ENCODE results near the gene ARHGEF17. TPM values are rescaled to one million over a fixed set of nuclear protein-coding genes. Genes with fewer than 3 reads are reported as not detected.
A peak's percentile ranks its signal among the peaks of the same experiment; 100 is the strongest.

Gene ARHGEF17
- total and polyA plus RNA-seq, 5 donors, result 34.0 to 53.8 (median 49.2) TPM

GRCh38 chr11:73335204-73335923 is 27.3 kb downstream of the ARHGEF17 start:
- DNase-seq, result peak; percentile 79 to 93 (median 90)
- H3K4me1 ChIP-seq (ENCODE audit: control insufficient read depth, insufficient read depth, low read length), result peaks cover 31% of the 10 kb centered on the region
- no peak overlapping the region for H3K4me3 ChIP-seq (ENCODE audit: low read length)

GRCh38 chr11:73337846-73338245 is 29.8 kb downstream of the ARHGEF17 start:
- DNase-seq, result no peak
- no peaks in the 10 kb centered on the region for H3K27me3 ChIP-seq (ENCODE audit: control insufficient read depth, insufficient read depth)
- intact Hi-C loops (cut with DNase I), result loop anchor here in 1 of 4 donors (2.0 kb wide), 1 partner anchor 31 kb away; no protein-coding TSS in a partner anchor
- no peaks in the 10 kb centered on the region for H3K9me3 ChIP-seq (ENCODE audit: control insufficient read depth, low read length)
- H3K4me3 ChIP-seq (ENCODE audit: low read length), result no peak overlapping the region
- ATAC-seq, result no peak
- peaks cover 19% of the 10 kb centered on the region for H3K4me1 ChIP-seq (ENCODE audit: control insufficient read depth, insufficient read depth, low read length)
- WGBS, result 91% methylated on average over 2 of the region's 2 CpGs
- H3K27ac ChIP-seq (ENCODE audit: low read length), result no peak overlapping the region

More at GRCh38 chr11:73335204-73335923, 27.3 kb downstream of the ARHGEF17 start:
- Histone ChIP-seq H3K27ac (ENCODE audit: low read length) (peak overlapping the region; percentile 91), H3K27me3 (ENCODE audit: control insufficient read depth, insufficient read depth) (no peaks in the 10 kb centered on the region), H3K9me3 (ENCODE audit: control insufficient read depth, low read length) (no peaks in the 10 kb centered on the region)
- intact Hi-C loops (cut with DNase I), result loop anchor here in 3 of 4 donors (1.0 to 2.0 kb wide), 3 partner anchors 27 to 29 kb away; partner anchors contain the start of gene ARHGEF17 (in 1 of the 3)
- peak; percentile 66 for ATAC-seq
- WGBS, result 8% methylated on average over 4 of the region's 4 CpGs

GRCh38 chr11:73338279-73338678 is 30.2 kb downstream of the ARHGEF17 start:
- H3K27me3 ChIP-seq (ENCODE audit: control insufficient read depth, insufficient read depth), result no peaks in the 10 kb centered on the region
- no peak overlapping the region for H3K4me3 ChIP-seq (ENCODE audit: low read length)
- H3K9me3 ChIP-seq (ENCODE audit: control insufficient read depth, low read length), result no peaks in the 10 kb centered on the region
- H3K4me1 ChIP-seq (ENCODE audit: control insufficient read depth, insufficient read depth, low read length), result peaks cover 19% of the 10 kb centered on the region
- intact Hi-C loops (cut with DNase I), result no loop called here
- DNase-seq, result peak in 1 of 3 donors; percentile 47
- WGBS, result 74% methylated on average over 4 of the region's 4 CpGs
- H3K27ac ChIP-seq (ENCODE audit: low read length), result no peak overlapping the region
- no peak for ATAC-seq

- ATAC-seq (no peak), DNase-seq (no peak)
- H3K9me3 ChIP-seq (ENCODE audit: control insufficient read depth, low read length), result no peaks in the 10 kb centered on the region
- peaks cover 2% of the 10 kb centered on the region for H3K4me1 ChIP-seq (ENCODE audit: control insufficient read depth, insufficient read depth, low read length)
- H3K27ac ChIP-seq (ENCODE audit: low read length), result no peak overlapping the region
- intact Hi-C loops (cut with DNase I), result no loop called here
- H3K27me3 ChIP-seq (ENCODE audit: control insufficient read depth, insufficient read depth), result no peaks in the 10 kb centered on the region
- H3K4me3 ChIP-seq (ENCODE audit: low read length), result no peak overlapping the region
- WGBS, result 59% methylated on average over 3 of the region's 3 CpGs
These were observed 32.1 kb downstream of the ARHGEF17 start for GRCh38 chr11:73340164-73340563.

GRCh38 chr11:73342633-73343032 is 34.6 kb downstream of the ARHGEF17 start:
- Histone ChIP-seq H3K4me3 (ENCODE audit: low read length) (peak overlapping the region; percentile 25), H3K9me3 (ENCODE audit: control insufficient read depth, low read length) (no peaks in the 10 kb centered on the region), H3K4me1 (ENCODE audit: control insufficient read depth, insufficient read depth, low read length) (no peaks in the 10 kb centered on the region), H3K27ac (ENCODE audit: low read length) (no peak overlapping the region), H3K27me3 (ENCODE audit: control insufficient read depth, insufficient read depth) (no peaks in the 10 kb centered on the region)
- 25% methylated on average over 54 of the region's 54 CpGs for WGBS
- DNase-seq (peak in 1 of 3 donors; percentile 56), ATAC-seq (peak; percentile 18 to 30)
- intact Hi-C loops (cut with DNase I), result no loop called here

- no peak overlapping the region for H3K27ac ChIP-seq (ENCODE audit: low read length)
- H3K27me3 ChIP-seq (ENCODE audit: control insufficient read depth, insufficient read depth), result no peaks in the 10 kb centered on the region
- no peaks in the 10 kb centered on the region for H3K4me1 ChIP-seq (ENCODE audit: control insufficient read depth, insufficient read depth, low read length)
- intact Hi-C loops (cut with DNase I), result no loop called here
- H3K9me3 ChIP-seq (ENCODE audit: control insufficient read depth, low read length), result no peaks in the 10 kb centered on the region
- peak overlapping the region; percentile 15 for H3K4me3 ChIP-seq (ENCODE audit: low read length)
- no peak for ATAC-seq
- DNase-seq, result peak in 1 of 3 donors; percentile 73
- WGBS, result 41% methylated on average over 40 of the region's 40 CpGs
These were observed 35.2 kb downstream of the ARHGEF17 start for GRCh38 chr11:73343076-73343873.

- peak; percentile 32 to 53 for ATAC-seq
- H3K4me3 ChIP-seq (ENCODE audit: low read length), result no peak overlapping the region
- 52% methylated on average over 20 of the region's 20 CpGs for WGBS
- H3K9me3 ChIP-seq (ENCODE audit: control insufficient read depth, low read length), result no peaks in the 10 kb centered on the region
- intact Hi-C loops (cut with DNase I), result no loop called here
- no peak overlapping the region for H3K27ac ChIP-seq (ENCODE audit: low read length)
- no peaks in the 10 kb centered on the region for H3K4me1 ChIP-seq (ENCODE audit: control insufficient read depth, insufficient read depth, low read length)
- H3K27me3 ChIP-seq (ENCODE audit: control insufficient read depth, insufficient read depth), result no peaks in the 10 kb centered on the region
- peak; percentile 57 to 87 (median 79) for DNase-seq
These were observed 36.1 kb downstream of the ARHGEF17 start for GRCh38 chr11:73344191-73344607.

GRCh38 chr11:73345481-73346160 is 37.5 kb downstream of the ARHGEF17 start:
- 89% methylated on average over 5 of the region's 5 CpGs for WGBS
- no peaks in the 10 kb centered on the region for H3K4me1 ChIP-seq (ENCODE audit: control insufficient read depth, insufficient read depth, low read length)
- intact Hi-C loops (cut with DNase I), result no loop called here

GRCh38 chr11:73346186-73346935 is 38.3 kb downstream of the ARHGEF17 start:
- WGBS, result 79% methylated on average over 10 of the region's 10 CpGs
- ATAC-seq, result no peak
- Histone ChIP-seq H3K9me3 (ENCODE audit: control insufficient read depth, low read length) (no peaks in the 10 kb centered on the region), H3K27me3 (ENCODE audit: control insufficient read depth, insufficient read depth) (no peaks in the 10 kb centered on the region), H3K27ac (ENCODE audit: low read length) (no peak overlapping the region), H3K4me3 (ENCODE audit: low read length) (no peak overlapping the region), H3K4me1 (ENCODE audit: control insufficient read depth, insufficient read depth, low read length) (no peaks in the 10 kb centered on the region)
- intact Hi-C loops (cut with DNase I), result no loop called here
- no peak for DNase-seq

More at GRCh38 chr11:73345481-73346160, 37.5 kb downstream of the ARHGEF17 start:
- ATAC-seq, result no peak
- Histone ChIP-seq H3K27me3 (ENCODE audit: control insufficient read depth, insufficient read depth) (no peaks in the 10 kb centered on the region), H3K9me3 (ENCODE audit: control insufficient read depth, low read length) (no peaks in the 10 kb centered on the region), H3K27ac (ENCODE audit: low read length) (no peak overlapping the region), H3K4me3 (ENCODE audit: low read length) (no peak overlapping the region)
- no peak for DNase-seq

- no peak overlapping the region for H3K4me3 ChIP-seq (ENCODE audit: low read length)
- H3K4me1 ChIP-seq (ENCODE audit: control insufficient read depth, insufficient read depth, low read length), result no peaks in the 10 kb centered on the region
- no peaks in the 10 kb centered on the region for H3K9me3 ChIP-seq (ENCODE audit: control insufficient read depth, low read length)
- DNase-seq, result no peak
- intact Hi-C loops (cut with DNase I), result no loop called here
- 84% methylated on average over 12 of the region's 12 CpGs for WGBS
- no peaks in the 10 kb centered on the region for H3K27me3 ChIP-seq (ENCODE audit: control insufficient read depth, insufficient read depth)
- no peak for ATAC-seq
- no peak overlapping the region for H3K27ac ChIP-seq (ENCODE audit: low read length)
These were observed 39.0 kb downstream of the ARHGEF17 start for GRCh38 chr11:73347067-73347466.
